GM12878 (cell line): Measurements from ENCODE around the gene OTOG. TPM values are rescaled to one million over a fixed set of nuclear protein-coding genes. Genes with fewer than 3 reads are reported as not detected.

Experiments
- ATAC-seq: fragments of 200-7000 bp; cut with Tn5 transposase; 3 replicates; pipeline ENCODE4 v1.9.1; 2020; ENCODE audit warnings: mild to moderate bottlenecking, moderate library complexity
- BruUV-seq: library from RNA; stranded (reverse); fragments of 400-500 nt; replicated peaks from 2 replicates; lab custom pipeline; 2021; lab: Mats Ljungman, UMichigan
- CTCF ChIA-PET: fragments of 300-600 bp; sonication (Branson Sonifier 250); formaldehyde crosslinking; extraction: SDS; loops from one replicate; lab custom pipeline; 2021; ENCODE audit warnings: inconsistent platforms; lab: Yijun Ruan, JAX
- POLR2A ChIA-PET: fragments of 350-600 bp; formaldehyde crosslinking; extraction: SDS; loops from one replicate; lab custom pipeline; 2021; ENCODE audit warnings: inconsistent platforms; lab: Charles Lee
- RAD21 ChIA-PET: fragments of 300-600 bp; sonication (Branson Sonifier 250); formaldehyde crosslinking; loops from one replicate; lab custom pipeline; 2023; ENCODE audit warnings: antibody characterized with exemption; ENCODE audit not compliant: unreplicated experiment; lab: Charles Lee
- SMC1A ChIA-PET: fragments of 300-600 bp; sonication (Branson Sonifier 250); formaldehyde crosslinking; loops from one replicate; lab custom pipeline; 2023; ENCODE audit not compliant: unreplicated experiment, uncharacterized antibody; lab: Charles Lee
- DNase-seq: peaks from one replicate; pipeline ENCODE4 v3.0.0-alpha.2; 2011; ENCODE audit warnings: low read depth, low spot score
- FAIRE-seq: peaks from 3 replicates; lab custom pipeline; 2011; peaks lifted over from hg19 to GRCh38; lab: Jason Lieb, UNC
- H2AFZ ChIP-seq: 2 replicates; pipeline ENCODE4 v1.6.0; 2011; ENCODE audit warnings: low read depth, low read length, control low read depth; ENCODE audit not compliant: control insufficient read depth
- H3K27ac ChIP-seq: 2 replicates; pipeline ENCODE4 v1.5.1; 2011; ENCODE audit warnings: control low read depth; ENCODE audit not compliant: control insufficient read depth, insufficient read depth
- H3K27me3 ChIP-seq, 2 experiments: replicated peaks in 1 of 2; 2 replicates each; pipeline versions ENCODE4 v1.6.0 to v1.6.1; 2011; ENCODE audit warnings: low read length in 1 of 2; ENCODE audit not compliant: control insufficient read depth in 2 of 2, insufficient read depth in 2 of 2
- H3K36me3 ChIP-seq, 2 experiments: 2 replicates each; pipeline ENCODE4 v1.5.1; 2011; ENCODE audit warnings: low read length in 1 of 2; ENCODE audit not compliant: control insufficient read depth in 2 of 2, insufficient read depth in 2 of 2
- H3K4me1 ChIP-seq: 2 replicates; pipeline ENCODE4 v1.6.1; 2011; ENCODE audit warnings: mild to moderate bottlenecking, low read length, moderate library complexity, mixed read lengths; ENCODE audit not compliant: control insufficient read depth, insufficient read depth
- H3K4me2 ChIP-seq: 2 replicates; pipeline ENCODE4 v1.6.0; 2011; ENCODE audit warnings: control low read depth; ENCODE audit not compliant: control insufficient read depth, insufficient read depth
- H3K4me3 ChIP-seq: fragments of 200-600 bp; sonication (generic); 2 replicates; pipeline ENCODE4 v1.5.1; 2016
- H3K79me2 ChIP-seq: 2 replicates; pipeline ENCODE4 v1.6.0; 2011; ENCODE audit warnings: low read length; ENCODE audit not compliant: control insufficient read depth, insufficient read depth
- H3K9ac ChIP-seq: 2 replicates; pipeline ENCODE4 v1.8.0; 2011; ENCODE audit warnings: low read length, control low read depth, mixed read lengths; ENCODE audit not compliant: control insufficient read depth, insufficient read depth
- H3K9me3 ChIP-seq: replicated peaks from 3 replicates; pipeline ENCODE4 v1.5.1; 2011; ENCODE audit warnings: mild to moderate bottlenecking, low read length; ENCODE audit not compliant: control insufficient read depth, insufficient read depth
- H4K20me1 ChIP-seq: 2 replicates; pipeline ENCODE4 v1.6.0; 2011; ENCODE audit not compliant: control insufficient read depth, insufficient read depth
- ATF3 ChIP-seq: IDR thresholded peaks from 2 replicates; pipeline ENCODE4 v1.6.1; 2011; ENCODE audit warnings: low read depth, mild to moderate bottlenecking, low read length, moderate library complexity, borderline replicate concordance; ENCODE audit errors: extremely low read depth
- BRCA1 ChIP-seq: IDR thresholded peaks from 2 replicates; pipeline ENCODE4 v1.6.1; 2011; ENCODE audit warnings: low read depth, low read length, improper control_type of control experiment
- CHD1 ChIP-seq: IDR thresholded peaks from 2 replicates; pipeline ENCODE4 v1.6.1; 2012; ENCODE audit warnings: low read depth, low read length, improper control_type of control experiment
- FOXK2 ChIP-seq: fragments of 450-650 bp; IDR thresholded peaks from 2 replicates; pipeline ENCODE4 v1.6.1; 2017; ENCODE audit warnings: mild to moderate bottlenecking, moderate library complexity
- HSF1 ChIP-seq: fragments of 150-350 bp; IDR thresholded peaks from 2 replicates; pipeline ENCODE4 v1.6.1; 2014; ENCODE audit warnings: mild to moderate bottlenecking, low read depth, low read length
- MLLT1 ChIP-seq: fragments of 450-650 bp; IDR thresholded peaks from 2 replicates; pipeline ENCODE4 v1.6.1; 2016; ENCODE audit warnings: mild to moderate bottlenecking
- NFYA ChIP-seq: IDR thresholded peaks from 2 replicates; pipeline ENCODE4 v1.6.1; 2011; ENCODE audit warnings: low read depth, mild to moderate bottlenecking, low read length, improper control_type of control experiment, borderline replicate concordance
- PAX8 ChIP-seq: fragments of 450-650 bp; IDR thresholded peaks from 2 replicates; pipeline ENCODE4 v1.6.1; 2017; ENCODE audit warnings: mild to moderate bottlenecking, moderate library complexity
- PKNOX1 ChIP-seq: fragments of 450-650 bp; IDR thresholded peaks from 2 replicates; pipeline ENCODE4 v1.6.1; 2016; ENCODE audit warnings: mild to moderate bottlenecking
- POLR2A ChIP-seq: IDR thresholded peaks from 2 replicates; pipeline ENCODE4 v1.6.1; 2011; ENCODE audit warnings: low read depth, mild to moderate bottlenecking, low read length
- RAD21 ChIP-seq: IDR thresholded peaks from 2 replicates; pipeline ENCODE4 v1.6.1; 2011; ENCODE audit warnings: mild to moderate bottlenecking, low read depth, low read length, moderate library complexity; ENCODE audit not compliant: insufficient read depth
- RCOR1 ChIP-seq: conservative IDR thresholded peaks from 2 replicates; pipeline ENCODE4 v1.6.1; 2012; ENCODE audit warnings: low read depth, low read length, improper control_type of control experiment
- SIN3A ChIP-seq: IDR thresholded peaks from 2 replicates; pipeline ENCODE4 v1.6.1; 2012; ENCODE audit warnings: low read depth, low read length, improper control_type of control experiment
- SP1 ChIP-seq: IDR thresholded peaks from one replicate; pipeline ENCODE4 v1.6.1; 2011; ENCODE audit warnings: low read depth, low read length
- SPI1 ChIP-seq: IDR thresholded peaks from 2 replicates; pipeline ENCODE4 v1.6.1; 2011; ENCODE audit warnings: low read depth, mild to moderate bottlenecking, low read length, moderate library complexity, borderline replicate concordance; ENCODE audit not compliant: insufficient read depth
- SREBF1 ChIP-seq: IDR thresholded peaks from 2 replicates; pipeline ENCODE4 v1.6.1; 2012; ENCODE audit warnings: mild to moderate bottlenecking, low read length
- TARDBP ChIP-seq: IDR thresholded peaks from 2 replicates; pipeline ENCODE4 v1.6.1; 2016; ENCODE audit warnings: borderline replicate concordance
- ZBTB33 ChIP-seq: fragments of 450-650 bp; IDR thresholded peaks from 2 replicates; pipeline ENCODE4 v1.6.1; 2017; ENCODE audit warnings: mild to moderate bottlenecking
- WGBS: methylation state at CpG from one replicate; pipeline ENCODE4 v1.1.6; 2016; ENCODE audit warnings: low lambda C conversion rate; ENCODE audit not compliant: insufficient replicate concordance, insufficient coverage; ENCODE audit errors: missing lambda C conversion rate; 5-methylcytosine and 5-hydroxymethylcytosine counted together
- in situ Hi-C: fragments of 300-500 bp; cut with MboI; formaldehyde crosslinking; loops from 9 replicates; pipeline ENCODE4 v1.14.3; 2018; ENCODE audit warnings: mixed read lengths
- intact Hi-C: fragments of 100-400 bp; cut with micrococcal nuclease; formaldehyde crosslinking; loops from one replicate; pipeline ENCODE4 v1.14.2; 2022; ENCODE audit not compliant: unreplicated experiment
- polyA plus RNA-seq, 11 experiments: library from polyadenylated mRNA; depleted of rRNA in 4 of 11; unstranded in 6 of 11; stranded (reverse) in 5 of 11; fragments of >200 nt; fragmentation: Nextera tagmentation in 4 of 11; fragmentation: Illumina TruSeq in 1 of 11; extraction: Ambion mirVana in 4 of 11; extraction: Trizol in 1 of 11; gene quantifications; 1 replicate in 1 of 11; 2 replicates in 10 of 11; pipeline versions ENCODE4 v1.2.1 to v1.2.3, GENCODE V29; 2011 to 2016; ENCODE audit warnings: inconsistent platforms in 2 of 11, missing spikeins in 2 of 11, low read depth in 1 of 11
- total RNA-seq, 4 experiments: library from RNA; depleted of rRNA in 3 of 4; stranded (reverse); fragments of >200 nt in 3 of 4; fragmentation: Illumina TruSeq in 1 of 4; extraction: Trizol in 1 of 4; gene quantifications; 2 replicates each; pipeline versions ENCODE4 v1.2.1 to v1.2.3, GENCODE V29; 2013 to 2021

OTOG gene
- total and polyA plus RNA-seq, 10 of the 15 experiments (the other 5 are each of a cell fraction or from before 2014, with no cell fraction given): not detected

- TF ChIP-seq HSF1 (no peak), ATF3 (no peak), CHD1 (no peak), RCOR1 (no peak), PKNOX1 (no peak)
- TF ChIP-seq, all 136 proteins: peak for 0
Measured at GRCh38 chr11:17546240-17546639, 819 bp upstream of the OTOG start (continued).

- Histone ChIP-seq H3K9ac (no peak overlapping the region), H4K20me1 (no peaks in the 10 kb centered on the region), H3K27me3 (peaks cover 3 to 6% of the 10 kb centered on the region in 2 experiments), H3K27ac (no peak overlapping the region), H3K9me3 (no peaks in the 10 kb centered on the region), H3K4me1 (no peaks in the 10 kb centered on the region), H3K4me2 (no peak overlapping the region), H2AFZ (no peak overlapping the region), H3K4me3 (no peak overlapping the region), H3K36me3 (no peaks in the 10 kb centered on the region), H3K79me2 (no peaks in the 10 kb centered on the region)
- no peak for FAIRE-seq
- POLR2A ChIA-PET: no interaction called here
- 7% methylated on average over 9 of the region's 9 CpGs for WGBS
- intact Hi-C loops: no loop called here
- CTCF ChIA-PET: interaction anchor here (0.6 kb wide), 1 partner anchor 443 kb away, joined by 3 read pairs; no protein-coding TSS in a partner anchor
- RAD21 ChIA-PET: interaction anchor here (0.7 kb wide), 1 partner anchor 15 kb away, joined by 4 read pairs; no protein-coding TSS in a partner anchor
- in situ Hi-C loops: no loop called here
- no TSS peak for BruUV-seq
- SMC1A ChIA-PET: no interaction called here
- ATAC-seq: no peak
- no peak for DNase-seq
- TF ChIP-seq SIN3A: no peak
- TF ChIP-seq MLLT1: no peak
- TF ChIP-seq SREBF1: no peak
- no peak for TF ChIP-seq RAD21
- TF ChIP-seq ZBTB33: no peak
- TF ChIP-seq NFYA: no peak
- no peak for TF ChIP-seq TARDBP
- no peak for TF ChIP-seq POLR2A
- TF ChIP-seq BRCA1: no peak
- no peak for TF ChIP-seq SPI1
- no peak for TF ChIP-seq PAX8
- TF ChIP-seq FOXK2: no peak
- TF ChIP-seq SP1: no peak
Measured at GRCh38 chr11:17547932-17548331, 873 bp downstream of the OTOG start.
